CD14-positive monocyte (primary cell): ENCODE measurements around the gene FRMPD4. TPM values are rescaled to one million over a fixed set of nuclear protein-coding genes. Genes with fewer than 3 reads are reported as not detected.

Source experiments
- DNase-seq, 3 donors: peaks; one replicate each; pipeline ENCODE4 v3.0.0-alpha.2; 2011 to 2022
- H2AFZ ChIP-seq: 2 replicates; pipeline ENCODE4 v1.6.0; 2012; ENCODE audit warnings: mild to moderate bottlenecking, low read depth, low read length, inconsistent platforms; ENCODE audit not compliant: insufficient read depth, poor library complexity, severe bottlenecking
- H3K27ac ChIP-seq, 2 donors: 1 replicate in 1 of 2; 2 replicates in 1 of 2; pipeline ENCODE4 v1.5.1; 2012 to 2013; ENCODE audit warnings: low read length in 2 of 2, control low read depth in 1 of 2, inconsistent platforms in 1 of 2, low read depth in 1 of 2, mild to moderate bottlenecking in 1 of 2
- H3K27me3 ChIP-seq, 2 donors: one replicate each; pipeline versions ENCODE4 v1.6.0 to v1.6.1; 2011 to 2013; ENCODE audit warnings: low read length in 2 of 2; ENCODE audit not compliant: control insufficient read depth in 2 of 2, insufficient read depth in 2 of 2
- H3K36me3 ChIP-seq, 2 donors: replicated peaks in 1 of 2; 1 replicate in 1 of 2; 2 replicates in 1 of 2; pipeline versions ENCODE4 v1.5.1 to v1.6.1; 2012 to 2013; ENCODE audit warnings: low read length in 2 of 2, control low read depth in 1 of 2, inconsistent platforms in 1 of 2, mild to moderate bottlenecking in 1 of 2; ENCODE audit not compliant: insufficient read depth in 2 of 2, control insufficient read depth in 1 of 2
- H3K4me1 ChIP-seq, 2 donors: 1 replicate in 1 of 2; 2 replicates in 1 of 2; pipeline versions ENCODE4 v1.5.1 to v1.6.1; 2012 to 2013; ENCODE audit warnings: low read length in 2 of 2, control low read depth in 1 of 2, inconsistent platforms in 1 of 2, mild to moderate bottlenecking in 1 of 2, moderate library complexity in 1 of 2; ENCODE audit not compliant: insufficient read depth in 2 of 2, control insufficient read depth in 1 of 2
- H3K4me2 ChIP-seq: replicated peaks from 2 replicates; pipeline ENCODE3; 2012; ENCODE audit warnings: low read length, moderate library complexity, mild to moderate bottlenecking; ENCODE audit not compliant: poor library complexity, severe bottlenecking; ENCODE audit errors: extremely low read depth
- H3K4me3 ChIP-seq, 3 experiments: fragments of 200-600 bp in 1 of 3; sonication (generic) in 1 of 3; replicated peaks in 1 of 3; 1 replicate in 2 of 3; 2 replicates in 1 of 3; pipeline ENCODE4 v1.5.1; 2011 to 2013; ENCODE audit warnings: low read length in 3 of 3, mild to moderate bottlenecking in 3 of 3, control low read depth in 2 of 3, low read depth in 2 of 3, inconsistent platforms in 1 of 3, moderate library complexity in 1 of 3
- H3K79me2 ChIP-seq: 2 replicates; pipeline ENCODE4 v1.6.0; 2012; ENCODE audit warnings: mild to moderate bottlenecking, control low read depth, inconsistent platforms, low read length, moderate library complexity; ENCODE audit not compliant: insufficient read depth
- H3K9ac ChIP-seq: 2 replicates; pipeline ENCODE4 v1.6.0; 2017; ENCODE audit warnings: low read length, mild to moderate bottlenecking; ENCODE audit not compliant: insufficient read depth, poor library complexity, severe bottlenecking
- H3K9me3 ChIP-seq, 2 donors: replicated peaks in 1 of 2; 1 replicate in 1 of 2; 2 replicates in 1 of 2; pipeline versions ENCODE4 v1.5.1 to v1.6.1; 2012 to 2013; ENCODE audit warnings: low read length in 2 of 2, control low read depth in 1 of 2; ENCODE audit not compliant: control insufficient read depth in 1 of 2, insufficient read depth in 1 of 2
- H4K20me1 ChIP-seq: 2 replicates; pipeline ENCODE4 v1.6.0; 2012; ENCODE audit warnings: mild to moderate bottlenecking, low read length, control low read depth, moderate library complexity; ENCODE audit not compliant: insufficient read depth
- H3K27ac Mint-ChIP-seq, 7 donors: one replicate each; pipeline ENCODE4 v1.8.0; 2020; ENCODE audit warnings: mild to moderate bottlenecking in 7 of 7, mixed read lengths in 7 of 7, moderate library complexity in 6 of 7, inconsistent platforms in 2 of 7
- H3K27me3 Mint-ChIP-seq, 3 donors: one replicate each; pipeline ENCODE4 v1.8.0; 2021 to 2022; ENCODE audit warnings: low read depth in 3 of 3, mild to moderate bottlenecking in 3 of 3, mixed read lengths in 3 of 3, moderate library complexity in 3 of 3, inconsistent platforms in 1 of 3
- H3K36me3 Mint-ChIP-seq, 2 donors: one replicate each; pipeline ENCODE4 v1.8.0; 2020; ENCODE audit warnings: mixed read lengths in 2 of 2, inconsistent platforms in 1 of 2, mild to moderate bottlenecking in 1 of 2
- H3K4me1 Mint-ChIP-seq: one replicate; pipeline ENCODE4 v1.8.0; 2020; ENCODE audit warnings: mild to moderate bottlenecking, mixed read lengths
- H3K4me3 Mint-ChIP-seq, 2 donors: one replicate each; pipeline ENCODE4 v1.8.0; 2020; ENCODE audit warnings: mild to moderate bottlenecking in 2 of 2, mixed read lengths in 2 of 2, moderate library complexity in 1 of 2
- H3K9me3 Mint-ChIP-seq, 7 donors: one replicate each; pipeline ENCODE4 v1.8.0; 2020 to 2022; ENCODE audit warnings: mixed read lengths in 7 of 7, mild to moderate bottlenecking in 6 of 7, moderate library complexity in 6 of 7, inconsistent platforms in 2 of 7
- WGBS: methylation state at CpG from one replicate; pipeline ENCODE4 v1.1.5; 2013; ENCODE audit warnings: missing lambda C conversion rate; ENCODE audit not compliant: insufficient coverage; 5-methylcytosine and 5-hydroxymethylcytosine counted together
- intact Hi-C, 2 donors: fragments of 100-400 bp; cut with micrococcal nuclease; formaldehyde crosslinking; loops; one replicate each; pipeline versions ENCODE4 v1.15.0 to v1.15.1; 2023
- polyA plus RNA-seq, 3 donors: library from polyadenylated mRNA; depleted of rRNA in 1 of 3; unstranded in 2 of 3; stranded (reverse) in 1 of 3; fragments of 300-500 nt in 2 of 3; fragments of >200 nt in 1 of 3; fragmentation: Illumina TruSeq in 2 of 3; gene quantifications; 1 replicate in 2 of 3; 2 replicates in 1 of 3; pipeline ENCODE4 v1.2.3, GENCODE V29; 2012 to 2021
- TF ChIP-seq, protein P1 (sequence below): fragments of 200-600 bp; IDR thresholded peaks from one replicate; pipeline ENCODE4 v1.8.0; 2022; ENCODE audit warnings: antibody characterized with exemption, mild to moderate bottlenecking

The FRMPD4 gene
- polyA plus RNA-seq, 3 donors = not detected

DNA sequence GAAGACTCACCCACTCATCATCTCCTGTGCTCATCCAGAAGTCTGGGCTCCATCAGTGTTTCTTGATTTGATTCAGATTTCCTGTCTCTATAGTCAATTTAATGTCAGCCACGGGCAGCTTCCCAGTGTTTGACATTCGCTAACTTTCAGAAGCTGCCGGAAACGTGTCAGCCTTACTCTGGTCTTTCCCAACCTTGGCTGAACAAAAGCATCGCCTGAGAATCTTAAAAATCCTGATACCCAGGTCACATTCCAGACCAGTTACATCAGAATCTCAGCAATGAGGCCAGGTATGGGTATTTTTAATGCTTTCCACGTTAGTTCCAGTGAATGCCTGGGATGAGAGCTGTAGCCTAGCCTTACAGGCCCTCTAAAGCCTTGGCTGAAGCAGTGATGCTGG is 233.8 kb downstream of the FRMPD4 start:
- no peaks in the 10 kb centered on the region for H3K9me3 ChIP-seq
- no peak overlapping the region for H3K9ac ChIP-seq
- Mint-ChIP-seq H3K36me3 (no peaks in the 10 kb centered on the region), H3K4me1 (no peaks in the 10 kb centered on the region), H3K9me3 (peaks cover 0 to 7% (median 0%) of the 10 kb centered on the region in 7 donors), H3K27ac (no peak overlapping the region), H3K27me3 (peaks cover 0 to 2% (median 0%) of the 10 kb centered on the region in 3 donors), H3K4me3 (no peak overlapping the region)
- H3K4me1 ChIP-seq = no peaks in the 10 kb centered on the region
- WGBS = 80% methylated on average over 2 of the region's 6 CpGs
- H3K27ac ChIP-seq = no peak overlapping the region
- intact Hi-C loops = no loop called here
- H3K4me3 ChIP-seq = no peak overlapping the region
- H4K20me1 ChIP-seq = no peaks in the 10 kb centered on the region
- DNase-seq = no peak
- no peak overlapping the region for H2AFZ ChIP-seq
- H3K36me3 ChIP-seq = no peaks in the 10 kb centered on the region
- H3K79me2 ChIP-seq = no peaks in the 10 kb centered on the region
- no peak overlapping the region for H3K4me2 ChIP-seq
- TF ChIP-seq, protein P1, sequence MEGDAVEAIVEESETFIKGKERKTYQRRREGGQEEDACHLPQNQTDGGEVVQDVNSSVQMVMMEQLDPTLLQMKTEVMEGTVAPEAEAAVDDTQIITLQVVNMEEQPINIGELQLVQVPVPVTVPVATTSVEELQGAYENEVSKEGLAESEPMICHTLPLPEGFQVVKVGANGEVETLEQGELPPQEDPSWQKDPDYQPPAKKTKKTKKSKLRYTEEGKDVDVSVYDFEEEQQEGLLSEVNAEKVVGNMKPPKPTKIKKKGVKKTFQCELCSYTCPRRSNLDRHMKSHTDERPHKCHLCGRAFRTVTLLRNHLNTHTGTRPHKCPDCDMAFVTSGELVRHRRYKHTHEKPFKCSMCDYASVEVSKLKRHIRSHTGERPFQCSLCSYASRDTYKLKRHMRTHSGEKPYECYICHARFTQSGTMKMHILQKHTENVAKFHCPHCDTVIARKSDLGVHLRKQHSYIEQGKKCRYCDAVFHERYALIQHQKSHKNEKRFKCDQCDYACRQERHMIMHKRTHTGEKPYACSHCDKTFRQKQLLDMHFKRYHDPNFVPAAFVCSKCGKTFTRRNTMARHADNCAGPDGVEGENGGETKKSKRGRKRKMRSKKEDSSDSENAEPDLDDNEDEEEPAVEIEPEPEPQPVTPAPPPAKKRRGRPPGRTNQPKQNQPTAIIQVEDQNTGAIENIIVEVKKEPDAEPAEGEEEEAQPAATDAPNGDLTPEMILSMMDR = no peak
- no peaks in the 10 kb centered on the region for H3K27me3 ChIP-seq

GRCh38 chrX:12374286-12374685 is 236.0 kb downstream of the FRMPD4 start:
- Histone ChIP-seq H3K4me3 (no peak overlapping the region), H3K27ac (no peak overlapping the region), H3K9me3 (no peaks in the 10 kb centered on the region), H3K79me2 (no peaks in the 10 kb centered on the region), H3K36me3 (no peaks in the 10 kb centered on the region), H3K9ac (no peak overlapping the region), H3K27me3 (no peaks in the 10 kb centered on the region), H3K4me2 (no peak overlapping the region), H3K4me1 (no peaks in the 10 kb centered on the region), H4K20me1 (no peaks in the 10 kb centered on the region), H2AFZ (no peak overlapping the region)
- no peaks in the 10 kb centered on the region for H3K36me3 Mint-ChIP-seq
- intact Hi-C loops = no loop called here
- peaks cover 0 to 2% (median 0%) of the 10 kb centered on the region in 3 donors for H3K27me3 Mint-ChIP-seq
- WGBS = no CpG with 5 or more reads among the region's 6 CpGs
- no peak overlapping the region for H3K27ac Mint-ChIP-seq
- peaks cover 0 to 5% (median 0%) of the 10 kb centered on the region in 7 donors for H3K9me3 Mint-ChIP-seq
- TF ChIP-seq, protein P1 = no peak
- no peak overlapping the region for H3K4me3 Mint-ChIP-seq
- no peak for DNase-seq
- H3K4me1 Mint-ChIP-seq = no peaks in the 10 kb centered on the region
